GM12864 (cell line): Measurements from ENCODE around the gene NUB1.

Experiments
- DNase-seq: peaks from one replicate; pipeline ENCODE4 v3.0.0-alpha.2; 2011; ENCODE audit warnings: low read depth
- H3K4me3 ChIP-seq: 2 replicates; pipeline ENCODE4 v1.5.1; 2011; ENCODE audit warnings: mild to moderate bottlenecking, low read depth, low read length, control low read depth
- CTCF ChIP-seq: IDR thresholded peaks from 2 replicates; pipeline ENCODE4 v1.5.1; 2011; ENCODE audit warnings: low read depth, mild to moderate bottlenecking, moderate library complexity, low read length, control low read depth, inconsistent platforms; ENCODE audit errors: missing control alignments

Gene NUB1

DNA sequence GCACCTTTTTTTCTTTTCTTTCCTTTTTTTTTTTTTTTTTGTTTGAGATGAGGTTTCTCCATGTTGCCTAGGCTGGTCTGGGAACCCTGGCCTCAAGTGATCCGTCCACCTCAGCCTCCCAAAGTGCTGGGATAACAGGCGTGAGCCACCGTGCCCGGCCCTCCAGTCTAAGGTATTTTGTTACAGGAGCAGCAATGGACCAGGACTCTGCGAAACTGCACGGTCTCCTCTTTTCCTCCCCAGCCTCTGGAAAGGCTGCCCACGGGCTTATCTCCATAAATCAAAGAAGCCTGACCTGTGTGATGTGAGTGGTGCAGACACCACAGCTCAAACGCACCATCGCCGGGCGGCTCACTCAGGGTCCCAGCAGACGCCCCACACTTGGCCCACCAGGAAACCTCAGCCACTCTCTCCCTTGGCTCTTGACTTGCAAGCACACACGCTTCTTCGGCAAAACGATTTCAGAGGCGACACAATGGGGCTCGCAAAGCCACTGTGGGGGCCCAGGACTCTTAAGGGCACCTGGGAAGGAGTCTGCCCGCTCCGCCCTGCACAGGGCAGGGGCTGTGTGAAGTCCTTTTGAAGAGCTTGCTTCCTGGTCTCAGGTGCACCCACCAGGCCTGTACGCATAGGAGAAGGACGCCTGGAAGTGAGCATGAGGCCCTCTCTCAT lies 47.6 kb downstream of the NUB1 start:
- TF ChIP-seq CTCF: no peak
- H3K4me3 ChIP-seq: no peak overlapping the region
- no peak for DNase-seq

DNA sequence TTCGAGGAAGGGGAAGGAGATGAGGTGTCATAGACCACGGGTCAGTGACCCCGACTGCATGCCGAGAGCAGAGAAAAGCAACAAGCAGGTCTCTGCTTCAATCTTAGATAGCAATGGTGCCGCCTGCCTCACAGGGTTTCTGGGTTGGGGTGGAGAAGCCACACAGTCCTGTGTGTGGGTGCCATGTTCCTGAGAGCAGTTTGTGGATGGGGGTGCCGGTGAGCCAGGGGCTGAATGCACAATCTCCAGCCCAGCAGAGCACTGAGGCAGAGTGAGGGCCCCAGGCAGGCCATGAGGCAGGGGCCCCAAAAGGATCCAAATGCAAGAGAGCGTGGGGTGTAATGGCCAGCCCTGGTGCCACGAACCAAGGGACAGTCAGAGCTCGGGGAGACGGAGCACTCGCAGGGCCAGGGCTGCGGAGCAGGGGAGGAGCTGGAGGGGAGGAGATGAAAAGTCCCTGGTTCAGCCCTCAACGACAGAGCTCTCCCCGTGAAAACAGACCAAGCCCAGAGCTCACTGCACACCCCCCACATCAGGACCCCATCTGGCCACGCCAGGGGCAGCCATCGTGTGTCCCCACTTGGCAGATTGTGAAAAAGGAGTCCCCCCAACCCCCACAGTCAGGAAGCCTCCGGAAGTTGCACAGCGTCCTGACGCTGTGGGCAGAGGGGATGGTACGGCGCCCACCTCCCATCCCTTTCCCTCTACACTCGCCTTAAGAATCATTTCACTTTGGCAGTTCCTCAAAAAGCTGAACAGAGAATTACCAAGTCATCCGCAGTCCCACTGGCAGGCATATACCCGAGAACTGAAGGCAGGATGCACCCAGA lies 48.4 kb downstream of the NUB1 start:
- no peak for TF ChIP-seq CTCF
- no peak overlapping the region for H3K4me3 ChIP-seq
- no peak for DNase-seq

DNA sequence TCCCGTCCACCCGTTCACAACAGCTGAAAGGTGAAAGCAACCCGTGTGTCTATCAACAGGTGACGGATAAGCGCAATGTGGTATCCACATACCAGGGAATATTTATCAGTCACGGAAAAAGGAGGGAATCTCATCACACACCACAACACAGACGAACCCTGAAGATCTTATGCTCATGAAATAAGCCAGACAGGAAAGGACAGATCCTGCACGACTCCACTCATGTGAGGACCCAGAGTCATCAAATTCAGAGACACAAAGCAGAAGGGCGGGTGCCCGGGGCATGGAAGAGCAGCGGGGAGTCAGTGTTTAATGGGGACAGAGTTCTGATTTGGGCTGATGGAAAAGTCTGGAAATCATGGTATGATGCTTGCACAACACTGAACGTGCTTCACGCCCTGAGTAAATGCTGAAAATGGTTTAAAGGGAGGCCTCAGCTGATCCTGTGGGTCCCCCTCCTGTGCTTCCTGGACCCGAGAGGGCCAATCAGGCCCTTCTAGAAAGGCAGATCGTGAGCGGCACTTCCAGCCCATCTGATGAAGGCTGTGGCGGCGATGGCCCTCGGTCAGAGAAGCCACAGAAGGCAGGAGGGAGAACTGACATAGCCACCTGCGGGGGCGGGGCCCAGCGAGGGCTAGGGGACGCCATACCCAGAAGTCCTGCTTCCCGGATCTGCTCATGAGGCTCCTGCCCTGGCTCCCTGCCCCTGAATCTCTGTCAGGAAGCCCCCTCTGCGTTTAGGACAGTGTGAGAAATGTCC lies 49.2 kb downstream of the NUB1 start:
- TF ChIP-seq CTCF: no peak
- no peak for DNase-seq
- H3K4me3 ChIP-seq: no peak overlapping the region

DNA sequence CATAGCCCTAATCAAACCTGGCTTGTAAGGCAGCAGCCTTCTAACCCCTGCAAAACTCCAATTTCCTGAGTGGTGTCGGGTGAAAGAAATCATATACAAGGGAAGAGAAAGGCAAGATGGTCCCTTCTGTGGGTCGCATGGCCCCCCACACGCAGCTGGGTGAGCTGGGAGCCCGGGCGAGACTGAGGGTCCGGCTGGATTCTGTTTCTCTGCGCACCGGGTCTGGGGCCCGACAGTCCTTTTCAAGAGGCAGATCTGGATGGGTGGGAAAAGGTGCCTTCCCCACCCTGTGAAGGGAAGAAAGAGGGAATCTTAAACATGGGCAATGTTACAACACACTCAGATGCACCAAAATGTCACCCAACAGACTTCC lies 49.7 kb downstream of the NUB1 start:
- TF ChIP-seq CTCF: no peak
- no peak for DNase-seq

GRCh38 chr7:151392002-151392401 lies 50.4 kb downstream of the NUB1 start:
- no peak for TF ChIP-seq CTCF
- no peak for DNase-seq
- no peak overlapping the region for H3K4me3 ChIP-seq

More for the DNA sequence above, 49.7 kb downstream of the NUB1 start:
- H3K4me3 ChIP-seq: no peak overlapping the region

DNA sequence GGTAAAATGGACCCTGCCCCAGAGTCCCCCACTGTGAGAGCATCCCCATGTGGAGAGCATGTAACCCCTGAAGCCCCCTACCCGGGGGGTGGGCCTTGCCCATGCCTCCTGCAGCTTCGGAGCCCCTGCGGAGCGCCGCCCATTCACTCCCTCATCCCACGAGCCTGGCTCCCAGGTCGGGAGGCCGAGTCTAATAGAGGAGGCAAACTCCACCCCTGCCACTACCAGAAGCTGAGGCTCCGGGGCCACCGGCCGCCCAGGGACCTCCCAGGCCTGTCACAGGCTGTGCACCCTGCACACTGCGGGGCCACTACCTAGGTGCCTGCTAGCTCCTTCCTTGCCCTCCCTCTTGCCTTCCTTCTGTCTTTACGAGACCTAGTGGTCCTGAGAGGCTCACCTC lies 50.8 kb downstream of the NUB1 start:
- no peak for TF ChIP-seq CTCF

More for the DNA sequence above, 50.8 kb downstream of the NUB1 start:
- DNase-seq: no peak
- H3K4me3 ChIP-seq: no peak overlapping the region
